H1 (cell line): ENCODE results near the gene CNGB1. TPM values are rescaled to one million over a fixed set of nuclear protein-coding genes. Genes with fewer than 3 reads are reported as not detected.

Source experiments
- BRCA1 ChIP-seq: IDR thresholded peaks from 2 replicates; pipeline ENCODE4 v1.6.1; 2012; ENCODE audit warnings: low read depth, low read length, improper control_type of control experiment
- SAP30 ChIP-seq: fragments of 300-600 bp; sonication (generic); IDR thresholded peaks from 2 replicates; pipeline ENCODE4 v1.7.1; 2012; ENCODE audit warnings: low read length, moderate library complexity, mild to moderate bottlenecking, inconsistent platforms; ENCODE audit not compliant: insufficient read depth, insufficient replicate concordance
- SIX5 ChIP-seq: IDR thresholded peaks from 2 replicates; pipeline ENCODE4 v1.6.1; 2011; ENCODE audit warnings: mild to moderate bottlenecking, low read depth, low read length
- SP1 ChIP-seq: IDR thresholded peaks from 2 replicates; pipeline ENCODE4 v1.6.1; 2011; ENCODE audit warnings: low read depth, low read length
- SP2 ChIP-seq: IDR thresholded peaks from 2 replicates; pipeline ENCODE4 v1.6.1; 2012; ENCODE audit warnings: mild to moderate bottlenecking, low read length, inconsistent platforms
- SUZ12 ChIP-seq: fragments of 200-600 bp; sonication (generic); IDR thresholded peaks from 2 replicates; pipeline ENCODE4 v1.6.1; 2012; ENCODE audit warnings: mild to moderate bottlenecking, inconsistent platforms, low read length, moderate library complexity, mixed read lengths
- ZNF274 ChIP-seq: IDR thresholded peaks from 2 replicates; pipeline ENCODE4 v1.7.0; 2012; ENCODE audit warnings: low read length, borderline replicate concordance; ENCODE audit errors: extremely low read depth
- polyA plus RNA-seq, 7 experiments: library from polyadenylated mRNA; depleted of rRNA in 3 of 7; stranded (reverse) in 5 of 7; unstranded in 2 of 7; fragments of >200 nt in 5 of 7; fragments of 200-250 nt in 2 of 7; gene quantifications; 1 replicate in 5 of 7; 2 replicates in 1 of 7; 4 replicates in 1 of 7; pipeline versions ENCODE4 v1.2.1 to v1.2.3, GENCODE V29; 2011 to 2013; ENCODE audit warnings: missing spikeins in 2 of 7, mixed read lengths in 2 of 7
- total RNA-seq: library from RNA; stranded (reverse); fragmentation: NEBNext Ultra II Directional; extraction: Animal tissue kit (Norgen Biotek cat#: 25700); gene quantifications from 2 replicates; pipeline ENCODE4 v1.2.1, GENCODE V29; 2021
- TF ChIP-seq, protein P1 (sequence below): fragments of 300-600 bp; sonication (generic); IDR thresholded peaks from 2 replicates; pipeline ENCODE4 v1.7.1; 2012; ENCODE audit warnings: low read length, moderate library complexity, mild to moderate bottlenecking, inconsistent platforms; ENCODE audit not compliant: insufficient replicate concordance
- TF ChIP-seq, protein P2 (sequence below), 3 experiments: IDR thresholded peaks; 1 replicate in 2 of 3; 2 replicates in 1 of 3; pipeline versions ENCODE4 v1.5.1 to v1.6.1; 2011; ENCODE audit warnings: low read length in 3 of 3, mild to moderate bottlenecking in 3 of 3, inconsistent platforms in 2 of 3, low read depth in 1 of 3, moderate library complexity in 1 of 3; ENCODE audit not compliant: insufficient read depth in 1 of 3; ENCODE audit errors: control extremely low read depth in 1 of 3

Gene CNGB1
- total and polyA plus RNA-seq, 2 of the 8 experiments (the other 6 are each of a cell fraction or from before 2014, with no cell fraction given): not detected

DNA sequence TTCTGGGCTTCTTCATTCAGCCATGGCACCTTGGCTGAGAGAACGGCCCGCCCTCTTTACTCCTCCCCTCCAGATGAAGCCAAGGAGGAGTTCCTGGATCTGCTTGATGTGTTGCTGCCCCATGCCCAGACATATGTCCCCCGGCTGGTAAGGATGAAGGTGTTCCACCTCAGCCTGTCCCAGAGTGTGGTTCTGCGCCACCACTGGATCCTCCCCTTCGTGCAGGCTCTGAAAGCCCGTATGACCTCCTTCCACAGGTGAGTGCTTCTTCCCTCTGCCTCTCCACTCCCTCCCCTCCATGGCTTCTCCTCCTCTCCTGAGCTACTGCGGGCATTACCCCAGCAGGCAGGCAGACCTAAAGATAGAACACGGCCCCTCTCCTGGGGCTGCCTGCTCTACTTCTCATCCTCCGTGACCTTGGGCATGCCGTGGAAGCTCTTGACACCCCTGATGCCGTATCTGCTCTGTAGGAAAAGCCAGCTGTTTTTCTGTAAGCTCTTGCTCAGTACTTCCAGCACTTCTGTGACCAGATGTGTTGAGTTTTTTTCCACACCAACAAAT lies 39.0 kb upstream of the CNGB1 start (continued):
- TF ChIP-seq, protein P1, sequence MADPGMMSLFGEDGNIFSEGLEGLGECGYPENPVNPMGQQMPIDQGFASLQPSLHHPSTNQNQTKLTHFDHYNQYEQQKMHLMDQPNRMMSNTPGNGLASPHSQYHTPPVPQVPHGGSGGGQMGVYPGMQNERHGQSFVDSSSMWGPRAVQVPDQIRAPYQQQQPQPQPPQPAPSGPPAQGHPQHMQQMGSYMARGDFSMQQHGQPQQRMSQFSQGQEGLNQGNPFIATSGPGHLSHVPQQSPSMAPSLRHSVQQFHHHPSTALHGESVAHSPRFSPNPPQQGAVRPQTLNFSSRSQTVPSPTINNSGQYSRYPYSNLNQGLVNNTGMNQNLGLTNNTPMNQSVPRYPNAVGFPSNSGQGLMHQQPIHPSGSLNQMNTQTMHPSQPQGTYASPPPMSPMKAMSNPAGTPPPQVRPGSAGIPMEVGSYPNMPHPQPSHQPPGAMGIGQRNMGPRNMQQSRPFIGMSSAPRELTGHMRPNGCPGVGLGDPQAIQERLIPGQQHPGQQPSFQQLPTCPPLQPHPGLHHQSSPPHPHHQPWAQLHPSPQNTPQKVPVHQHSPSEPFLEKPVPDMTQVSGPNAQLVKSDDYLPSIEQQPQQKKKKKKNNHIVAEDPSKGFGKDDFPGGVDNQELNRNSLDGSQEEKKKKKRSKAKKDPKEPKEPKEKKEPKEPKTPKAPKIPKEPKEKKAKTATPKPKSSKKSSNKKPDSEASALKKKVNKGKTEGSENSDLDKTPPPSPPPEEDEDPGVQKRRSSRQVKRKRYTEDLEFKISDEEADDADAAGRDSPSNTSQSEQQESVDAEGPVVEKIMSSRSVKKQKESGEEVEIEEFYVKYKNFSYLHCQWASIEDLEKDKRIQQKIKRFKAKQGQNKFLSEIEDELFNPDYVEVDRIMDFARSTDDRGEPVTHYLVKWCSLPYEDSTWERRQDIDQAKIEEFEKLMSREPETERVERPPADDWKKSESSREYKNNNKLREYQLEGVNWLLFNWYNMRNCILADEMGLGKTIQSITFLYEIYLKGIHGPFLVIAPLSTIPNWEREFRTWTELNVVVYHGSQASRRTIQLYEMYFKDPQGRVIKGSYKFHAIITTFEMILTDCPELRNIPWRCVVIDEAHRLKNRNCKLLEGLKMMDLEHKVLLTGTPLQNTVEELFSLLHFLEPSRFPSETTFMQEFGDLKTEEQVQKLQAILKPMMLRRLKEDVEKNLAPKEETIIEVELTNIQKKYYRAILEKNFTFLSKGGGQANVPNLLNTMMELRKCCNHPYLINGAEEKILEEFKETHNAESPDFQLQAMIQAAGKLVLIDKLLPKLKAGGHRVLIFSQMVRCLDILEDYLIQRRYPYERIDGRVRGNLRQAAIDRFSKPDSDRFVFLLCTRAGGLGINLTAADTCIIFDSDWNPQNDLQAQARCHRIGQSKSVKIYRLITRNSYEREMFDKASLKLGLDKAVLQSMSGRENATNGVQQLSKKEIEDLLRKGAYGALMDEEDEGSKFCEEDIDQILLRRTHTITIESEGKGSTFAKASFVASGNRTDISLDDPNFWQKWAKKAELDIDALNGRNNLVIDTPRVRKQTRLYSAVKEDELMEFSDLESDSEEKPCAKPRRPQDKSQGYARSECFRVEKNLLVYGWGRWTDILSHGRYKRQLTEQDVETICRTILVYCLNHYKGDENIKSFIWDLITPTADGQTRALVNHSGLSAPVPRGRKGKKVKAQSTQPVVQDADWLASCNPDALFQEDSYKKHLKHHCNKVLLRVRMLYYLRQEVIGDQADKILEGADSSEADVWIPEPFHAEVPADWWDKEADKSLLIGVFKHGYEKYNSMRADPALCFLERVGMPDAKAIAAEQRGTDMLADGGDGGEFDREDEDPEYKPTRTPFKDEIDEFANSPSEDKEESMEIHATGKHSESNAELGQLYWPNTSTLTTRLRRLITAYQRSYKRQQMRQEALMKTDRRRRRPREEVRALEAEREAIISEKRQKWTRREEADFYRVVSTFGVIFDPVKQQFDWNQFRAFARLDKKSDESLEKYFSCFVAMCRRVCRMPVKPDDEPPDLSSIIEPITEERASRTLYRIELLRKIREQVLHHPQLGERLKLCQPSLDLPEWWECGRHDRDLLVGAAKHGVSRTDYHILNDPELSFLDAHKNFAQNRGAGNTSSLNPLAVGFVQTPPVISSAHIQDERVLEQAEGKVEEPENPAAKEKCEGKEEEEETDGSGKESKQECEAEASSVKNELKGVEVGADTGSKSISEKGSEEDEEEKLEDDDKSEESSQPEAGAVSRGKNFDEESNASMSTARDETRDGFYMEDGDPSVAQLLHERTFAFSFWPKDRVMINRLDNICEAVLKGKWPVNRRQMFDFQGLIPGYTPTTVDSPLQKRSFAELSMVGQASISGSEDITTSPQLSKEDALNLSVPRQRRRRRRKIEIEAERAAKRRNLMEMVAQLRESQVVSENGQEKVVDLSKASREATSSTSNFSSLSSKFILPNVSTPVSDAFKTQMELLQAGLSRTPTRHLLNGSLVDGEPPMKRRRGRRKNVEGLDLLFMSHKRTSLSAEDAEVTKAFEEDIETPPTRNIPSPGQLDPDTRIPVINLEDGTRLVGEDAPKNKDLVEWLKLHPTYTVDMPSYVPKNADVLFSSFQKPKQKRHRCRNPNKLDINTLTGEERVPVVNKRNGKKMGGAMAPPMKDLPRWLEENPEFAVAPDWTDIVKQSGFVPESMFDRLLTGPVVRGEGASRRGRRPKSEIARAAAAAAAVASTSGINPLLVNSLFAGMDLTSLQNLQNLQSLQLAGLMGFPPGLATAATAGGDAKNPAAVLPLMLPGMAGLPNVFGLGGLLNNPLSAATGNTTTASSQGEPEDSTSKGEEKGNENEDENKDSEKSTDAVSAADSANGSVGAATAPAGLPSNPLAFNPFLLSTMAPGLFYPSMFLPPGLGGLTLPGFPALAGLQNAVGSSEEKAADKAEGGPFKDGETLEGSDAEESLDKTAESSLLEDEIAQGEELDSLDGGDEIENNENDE: no peak
- TF ChIP-seq BRCA1: no peak
- TF ChIP-seq SUZ12: no peak
- TF ChIP-seq SIX5: no peak
- TF ChIP-seq ZNF274: no peak
- no peak for TF ChIP-seq SP2
- no peak for TF ChIP-seq SP1
- TF ChIP-seq, protein P2, sequence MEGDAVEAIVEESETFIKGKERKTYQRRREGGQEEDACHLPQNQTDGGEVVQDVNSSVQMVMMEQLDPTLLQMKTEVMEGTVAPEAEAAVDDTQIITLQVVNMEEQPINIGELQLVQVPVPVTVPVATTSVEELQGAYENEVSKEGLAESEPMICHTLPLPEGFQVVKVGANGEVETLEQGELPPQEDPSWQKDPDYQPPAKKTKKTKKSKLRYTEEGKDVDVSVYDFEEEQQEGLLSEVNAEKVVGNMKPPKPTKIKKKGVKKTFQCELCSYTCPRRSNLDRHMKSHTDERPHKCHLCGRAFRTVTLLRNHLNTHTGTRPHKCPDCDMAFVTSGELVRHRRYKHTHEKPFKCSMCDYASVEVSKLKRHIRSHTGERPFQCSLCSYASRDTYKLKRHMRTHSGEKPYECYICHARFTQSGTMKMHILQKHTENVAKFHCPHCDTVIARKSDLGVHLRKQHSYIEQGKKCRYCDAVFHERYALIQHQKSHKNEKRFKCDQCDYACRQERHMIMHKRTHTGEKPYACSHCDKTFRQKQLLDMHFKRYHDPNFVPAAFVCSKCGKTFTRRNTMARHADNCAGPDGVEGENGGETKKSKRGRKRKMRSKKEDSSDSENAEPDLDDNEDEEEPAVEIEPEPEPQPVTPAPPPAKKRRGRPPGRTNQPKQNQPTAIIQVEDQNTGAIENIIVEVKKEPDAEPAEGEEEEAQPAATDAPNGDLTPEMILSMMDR (IDR thresholded peaks at IDR 0.05; ENCODE audit: control extremely low read depth in 1 of 3, insufficient read depth in 1 of 3, low read depth in 1 of 3, low read length in 3 of 3): no peak
- TF ChIP-seq SAP30: no peak
